ENCODE measurements around the gene MAST2.

- TF ChIP-seq EZH2 (IDR thresholded peaks at IDR 0.05; ENCODE audit: insufficient read depth, poor library complexity, severe bottlenecking) (no peak), EZH2phosphoT487 (IDR thresholded peaks at IDR 0.05; ENCODE audit: insufficient read depth, low read depth) (no peak)
These were observed 67.1 kb downstream of the MAST2 start for GRCh38 chr1:45870500-45870899.

Data from GM23248 (cell line).